Measurements from ENCODE around the gene PEAK1. TPM values are rescaled to one million over a fixed set of nuclear protein-coding genes. Genes with fewer than 3 reads are reported as not detected.

The PEAK1 gene
- total RNA-seq, 2 experiments from 2014 or later, result 6.0 to 10.8 TPM

DNA sequence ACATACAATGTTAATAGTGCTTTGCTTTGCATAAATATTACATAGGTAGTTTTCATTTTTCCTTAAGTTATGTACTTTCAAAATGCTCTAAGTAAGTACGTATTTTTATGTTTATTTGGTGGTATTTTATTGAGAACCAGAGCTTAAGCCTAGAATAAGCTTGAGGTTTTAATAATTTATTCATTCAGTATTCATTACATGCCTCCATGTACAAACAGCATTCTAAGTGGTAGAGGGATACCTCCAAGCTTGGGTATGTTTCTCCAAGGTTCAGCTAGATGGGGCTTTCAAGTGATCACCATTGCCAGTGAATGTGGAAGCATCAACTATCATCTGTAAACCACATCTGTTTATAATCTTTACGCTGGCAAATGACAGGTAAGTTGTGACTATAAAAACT is 52.3 kb downstream of the PEAK1 start:
- Histone ChIP-seq H3K27ac (ENCODE audit: low read depth, low read length, poor library complexity, severe bottlenecking) (no peak overlapping the region), H4K20me1 (ENCODE audit: insufficient read depth, low read length) (no peaks in the 10 kb centered on the region), H3K79me2 (ENCODE audit: insufficient read depth, low read depth, low read length) (no peaks in the 10 kb centered on the region), H3K4me1 (ENCODE audit: insufficient read depth, low read length, poor library complexity, severe bottlenecking) (no peaks in the 10 kb centered on the region), H3K9me2 (ENCODE audit: insufficient read depth, low read length) (no peaks in the 10 kb centered on the region), H2AFZ (ENCODE audit: low read length) (no peak overlapping the region), H3K4me2 (ENCODE audit: low read length) (no peak overlapping the region), H3K36me3 (ENCODE audit: insufficient read depth, low read length) (no peaks in the 10 kb centered on the region), H3K9me3 (ENCODE audit: low read length) (no peaks in the 10 kb centered on the region), H3K4me3 (ENCODE audit: low read depth, low read length, poor library complexity, severe bottlenecking) (no peak overlapping the region)
- intact Hi-C loops (cut with micrococcal nuclease; ENCODE audit: unreplicated experiment), result no loop called here
- no TSS peak for BruUV-seq (replicated peaks)
- DNase-seq (ENCODE audit: low spot score), result no peak
- ChIA-PET CTCF (ENCODE audit: unreplicated experiment) (no interaction called here), POLR2A (no interaction called here)
- TF ChIP-seq, protein P1, sequence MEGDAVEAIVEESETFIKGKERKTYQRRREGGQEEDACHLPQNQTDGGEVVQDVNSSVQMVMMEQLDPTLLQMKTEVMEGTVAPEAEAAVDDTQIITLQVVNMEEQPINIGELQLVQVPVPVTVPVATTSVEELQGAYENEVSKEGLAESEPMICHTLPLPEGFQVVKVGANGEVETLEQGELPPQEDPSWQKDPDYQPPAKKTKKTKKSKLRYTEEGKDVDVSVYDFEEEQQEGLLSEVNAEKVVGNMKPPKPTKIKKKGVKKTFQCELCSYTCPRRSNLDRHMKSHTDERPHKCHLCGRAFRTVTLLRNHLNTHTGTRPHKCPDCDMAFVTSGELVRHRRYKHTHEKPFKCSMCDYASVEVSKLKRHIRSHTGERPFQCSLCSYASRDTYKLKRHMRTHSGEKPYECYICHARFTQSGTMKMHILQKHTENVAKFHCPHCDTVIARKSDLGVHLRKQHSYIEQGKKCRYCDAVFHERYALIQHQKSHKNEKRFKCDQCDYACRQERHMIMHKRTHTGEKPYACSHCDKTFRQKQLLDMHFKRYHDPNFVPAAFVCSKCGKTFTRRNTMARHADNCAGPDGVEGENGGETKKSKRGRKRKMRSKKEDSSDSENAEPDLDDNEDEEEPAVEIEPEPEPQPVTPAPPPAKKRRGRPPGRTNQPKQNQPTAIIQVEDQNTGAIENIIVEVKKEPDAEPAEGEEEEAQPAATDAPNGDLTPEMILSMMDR (conservative IDR thresholded peaks at IDR 0.05; ENCODE audit: low read length), result no peak
- no peak for TF ChIP-seq EZH2phosphoT487 (IDR thresholded peaks at IDR 0.05; ENCODE audit: borderline replicate concordance, low read depth, low read length)

DNA sequence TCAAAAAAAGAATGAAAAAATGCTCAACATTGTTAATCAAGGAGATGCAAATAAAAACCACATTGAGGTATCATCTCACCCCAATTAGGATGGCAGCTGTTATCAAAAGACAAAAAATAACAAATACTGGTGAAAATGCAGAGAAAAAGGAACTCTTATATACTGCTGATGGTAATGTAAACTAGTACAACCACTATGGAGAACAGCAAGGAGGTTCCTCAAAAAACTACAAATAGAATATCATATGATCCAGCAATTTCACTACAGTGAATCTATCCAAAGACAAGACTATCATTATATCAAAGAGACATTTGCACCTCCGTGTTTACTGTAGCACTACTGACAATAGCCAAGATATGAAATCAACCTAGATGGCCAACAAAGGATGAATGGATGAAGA is 58.4 kb downstream of the PEAK1 start:
- intact Hi-C loops (cut with micrococcal nuclease; ENCODE audit: unreplicated experiment), result no loop called here
- DNase-seq (ENCODE audit: low spot score), result no peak
- H3K79me2 ChIP-seq (ENCODE audit: insufficient read depth, low read depth, low read length), result no peaks in the 10 kb centered on the region
- ChIA-PET POLR2A (no interaction called here), CTCF (ENCODE audit: unreplicated experiment) (no interaction called here)
- no peak overlapping the region for H3K27ac ChIP-seq (ENCODE audit: low read depth, low read length, poor library complexity, severe bottlenecking)
- no peak overlapping the region for H2AFZ ChIP-seq (ENCODE audit: low read length)
- H3K9me2 ChIP-seq (ENCODE audit: insufficient read depth, low read length), result no peaks in the 10 kb centered on the region
- no peaks in the 10 kb centered on the region for H4K20me1 ChIP-seq (ENCODE audit: insufficient read depth, low read length)
- no TSS peak for BruUV-seq (replicated peaks)
- H3K4me2 ChIP-seq (ENCODE audit: low read length), result no peak overlapping the region
- H3K9me3 ChIP-seq (ENCODE audit: low read length), result no peaks in the 10 kb centered on the region
- H3K36me3 ChIP-seq (ENCODE audit: insufficient read depth, low read length), result no peaks in the 10 kb centered on the region
- no peaks in the 10 kb centered on the region for H3K4me1 ChIP-seq (ENCODE audit: insufficient read depth, low read length, poor library complexity, severe bottlenecking)
- H3K4me3 ChIP-seq (ENCODE audit: low read depth, low read length, poor library complexity, severe bottlenecking), result no peak overlapping the region
- TF ChIP-seq EZH2phosphoT487 (IDR thresholded peaks at IDR 0.05; ENCODE audit: borderline replicate concordance, low read depth, low read length), result no peak
- TF ChIP-seq, protein P1 (conservative IDR thresholded peaks at IDR 0.05; ENCODE audit: low read length), result no peak

DNA sequence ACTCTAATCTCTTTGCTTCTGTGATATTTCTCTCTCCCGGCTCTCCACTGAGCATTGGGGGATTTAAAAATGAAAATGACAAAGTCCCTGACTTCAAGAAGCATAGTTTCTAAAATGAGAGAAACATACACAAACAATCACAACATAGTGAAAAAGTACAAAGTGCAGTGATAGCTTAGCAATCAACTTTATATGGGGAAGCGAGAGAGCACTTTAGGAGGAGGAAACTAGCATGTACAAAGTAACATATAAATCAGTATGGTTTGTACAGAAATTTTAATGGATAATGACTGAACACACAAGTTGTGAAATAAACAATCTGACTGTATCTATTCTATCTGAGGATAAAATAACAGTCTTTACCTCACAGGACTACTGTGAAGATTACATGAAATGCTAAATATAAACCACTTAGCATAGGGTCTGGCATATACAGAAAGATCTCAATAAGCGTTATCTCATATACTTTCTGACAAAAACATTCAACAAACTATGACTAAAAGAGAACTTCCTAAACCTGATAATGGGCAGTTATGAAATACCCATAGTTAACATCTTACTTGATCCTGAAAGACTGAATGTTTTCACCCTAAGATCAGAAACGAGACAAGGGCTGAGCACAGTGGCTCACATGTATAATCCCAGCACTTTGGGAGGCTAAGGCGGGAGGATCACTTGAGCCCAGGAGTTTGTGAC is 61.2 kb downstream of the PEAK1 start:
- CTCF ChIA-PET (ENCODE audit: unreplicated experiment), result no interaction called here
- no peak for DNase-seq (ENCODE audit: low spot score)
- H3K9me3 ChIP-seq (ENCODE audit: low read length), result no peaks in the 10 kb centered on the region
- H3K36me3 ChIP-seq (ENCODE audit: insufficient read depth, low read length), result no peaks in the 10 kb centered on the region
- TF ChIP-seq EZH2phosphoT487 (IDR thresholded peaks at IDR 0.05; ENCODE audit: borderline replicate concordance, low read depth, low read length), result no peak
- TF ChIP-seq, protein P1 (conservative IDR thresholded peaks at IDR 0.05; ENCODE audit: low read length), result no peak
- POLR2A ChIA-PET, result no interaction called here
- H3K27ac ChIP-seq (ENCODE audit: low read depth, low read length, poor library complexity, severe bottlenecking), result no peak overlapping the region
- BruUV-seq (replicated peaks), result no TSS peak
- no peak overlapping the region for H3K4me3 ChIP-seq (ENCODE audit: low read depth, low read length, poor library complexity, severe bottlenecking)
- H3K4me2 ChIP-seq (ENCODE audit: low read length), result no peak overlapping the region
- intact Hi-C loops (cut with micrococcal nuclease; ENCODE audit: unreplicated experiment), result no loop called here
- H3K79me2 ChIP-seq (ENCODE audit: insufficient read depth, low read depth, low read length), result no peaks in the 10 kb centered on the region
- H3K9me2 ChIP-seq (ENCODE audit: insufficient read depth, low read length), result no peaks in the 10 kb centered on the region
- no peak overlapping the region for H2AFZ ChIP-seq (ENCODE audit: low read length)
- H3K4me1 ChIP-seq (ENCODE audit: insufficient read depth, low read length, poor library complexity, severe bottlenecking), result no peaks in the 10 kb centered on the region
- H4K20me1 ChIP-seq (ENCODE audit: insufficient read depth, low read length), result no peaks in the 10 kb centered on the region

Data from OCI-LY7 (cell line).